Breast epithelium (tissue), 4 donors: Measurements from ENCODE around the gene PITX2. TPM values are rescaled to one million over a fixed set of nuclear protein-coding genes. Genes with fewer than 3 reads are reported as not detected.
"Not testable (repeated sequence)": the region's sequence is repeated elsewhere in the genome, so short reads cannot be mapped to it uniquely, and the experiment has no call there.

Experiments
- DNase-seq, 2 donors: peaks; one replicate each; pipeline ENCODE4 v3.0.0-alpha.2; 2019; ENCODE audit warnings: low spot score in 2 of 2
- H3K27ac ChIP-seq, 2 donors: fragments of 200-600 bp; sonication (generic) in 1 of 2; one replicate each; pipeline ENCODE4 v1.5.1; 2016 to 2019; ENCODE audit warnings: mild to moderate bottlenecking in 1 of 2
- H3K27me3 ChIP-seq, 2 donors: fragments of 200-600 bp; sonication (generic) in 1 of 2; one replicate each; pipeline versions ENCODE4 v1.5.1 to v1.6.0; 2017 to 2019; ENCODE audit warnings: control low read depth in 1 of 2, mild to moderate bottlenecking in 1 of 2
- H3K36me3 ChIP-seq: fragments of 200-600 bp; one replicate; pipeline ENCODE4 v1.5.1; 2019
- H3K4me1 ChIP-seq, 2 donors: fragments of 200-600 bp; sonication (generic); one replicate each; pipeline ENCODE4 v1.5.1; 2016 to 2019; ENCODE audit warnings: control low read depth in 1 of 2
- H3K4me3 ChIP-seq, 3 donors: fragments of 200-600 bp; sonication (generic); 1 replicate in 2 of 3; 2 replicates in 1 of 3; pipeline ENCODE4 v1.5.1; 2016 to 2019; ENCODE audit warnings: mild to moderate bottlenecking in 3 of 3, moderate library complexity in 2 of 3
- H3K9me3 ChIP-seq, 2 donors: fragments of 200-600 bp; sonication (generic) in 1 of 2; one replicate each; pipeline ENCODE4 v1.5.1; 2016 to 2019; ENCODE audit warnings: control low read depth in 1 of 2
- POLR2A ChIP-seq: fragments of 450-650 bp; IDR thresholded peaks from one replicate; pipeline ENCODE4 v1.6.1; 2016; ENCODE audit warnings: antibody characterized with exemption, mild to moderate bottlenecking, moderate library complexity
- POLR2AphosphoS5 ChIP-seq, 3 donors: sonication (generic); formaldehyde crosslinking; IDR thresholded peaks; one replicate each; pipeline ENCODE4 v1.6.1; 2017; ENCODE audit warnings: antibody characterized with exemption in 3 of 3
- intact Hi-C: fragments of 100-400 bp; cut with DNase I; formaldehyde crosslinking; loops from one replicate; pipeline ENCODE4 v1.15.1; 2023; ENCODE audit warnings: low total_unique reads
- total RNA-seq, 3 donors: library from RNA; depleted of rRNA; stranded (reverse); fragments of >200 nt; gene quantifications; one replicate each; pipeline ENCODE4 v1.1.0, GENCODE V29; 2016
- TF ChIP-seq, protein P1 (sequence below), 3 donors: fragments of 450-650 bp; IDR thresholded peaks; one replicate each; pipeline ENCODE4 v1.5.1; 2016 to 2017; ENCODE audit warnings: antibody characterized with exemption in 3 of 3, mild to moderate bottlenecking in 3 of 3, moderate library complexity in 3 of 3

The PITX2 gene
- total RNA-seq, 3 donors from 2014 or later: 0.33 to 2.6 TPM; not detected in 1

DNA sequence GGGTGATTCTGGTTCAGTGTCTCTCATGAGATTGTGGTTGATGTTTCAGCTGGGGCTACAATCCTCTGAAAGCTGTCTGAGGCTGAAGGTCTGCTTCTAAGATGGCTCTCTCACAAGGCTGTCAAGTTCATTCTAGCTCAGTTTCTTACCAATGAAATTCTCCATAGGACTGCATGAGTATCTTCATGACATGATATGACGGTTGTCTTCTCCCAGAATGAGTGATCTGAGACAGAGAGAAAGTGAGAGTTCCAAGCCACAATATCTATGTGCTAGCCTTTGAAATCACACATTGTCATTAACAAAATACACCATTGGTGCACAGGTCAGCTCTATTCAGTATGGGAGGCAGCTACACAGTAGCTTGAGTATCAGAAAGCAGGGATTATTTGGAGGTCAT is 27.3 kb downstream of the PITX2 start:
- H3K36me3 ChIP-seq: no peaks in the 10 kb centered on the region
- no peak for TF ChIP-seq POLR2AphosphoS5 (IDR thresholded peaks at IDR 0.05)
- TF ChIP-seq, protein P1, sequence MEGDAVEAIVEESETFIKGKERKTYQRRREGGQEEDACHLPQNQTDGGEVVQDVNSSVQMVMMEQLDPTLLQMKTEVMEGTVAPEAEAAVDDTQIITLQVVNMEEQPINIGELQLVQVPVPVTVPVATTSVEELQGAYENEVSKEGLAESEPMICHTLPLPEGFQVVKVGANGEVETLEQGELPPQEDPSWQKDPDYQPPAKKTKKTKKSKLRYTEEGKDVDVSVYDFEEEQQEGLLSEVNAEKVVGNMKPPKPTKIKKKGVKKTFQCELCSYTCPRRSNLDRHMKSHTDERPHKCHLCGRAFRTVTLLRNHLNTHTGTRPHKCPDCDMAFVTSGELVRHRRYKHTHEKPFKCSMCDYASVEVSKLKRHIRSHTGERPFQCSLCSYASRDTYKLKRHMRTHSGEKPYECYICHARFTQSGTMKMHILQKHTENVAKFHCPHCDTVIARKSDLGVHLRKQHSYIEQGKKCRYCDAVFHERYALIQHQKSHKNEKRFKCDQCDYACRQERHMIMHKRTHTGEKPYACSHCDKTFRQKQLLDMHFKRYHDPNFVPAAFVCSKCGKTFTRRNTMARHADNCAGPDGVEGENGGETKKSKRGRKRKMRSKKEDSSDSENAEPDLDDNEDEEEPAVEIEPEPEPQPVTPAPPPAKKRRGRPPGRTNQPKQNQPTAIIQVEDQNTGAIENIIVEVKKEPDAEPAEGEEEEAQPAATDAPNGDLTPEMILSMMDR (IDR thresholded peaks at IDR 0.05): no peak
- TF ChIP-seq POLR2A: no peak

DNA sequence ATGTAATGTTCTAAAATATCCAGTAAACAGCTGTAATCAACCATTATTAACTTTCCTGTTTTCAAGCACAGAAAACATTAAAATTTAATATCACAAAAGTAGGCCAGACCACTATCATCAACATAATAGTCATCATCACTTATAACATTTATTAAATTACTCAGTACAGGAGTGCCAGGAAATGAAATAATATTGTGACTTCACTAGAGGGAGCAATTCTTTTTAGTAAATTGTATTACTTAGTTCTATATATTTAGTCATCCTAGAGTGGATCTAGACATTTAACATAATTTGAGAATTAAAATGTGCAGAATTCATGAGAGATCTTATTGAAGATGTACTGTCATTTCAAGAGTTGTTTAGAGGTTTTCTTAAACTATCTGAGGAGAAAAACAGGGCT is 33.6 kb downstream of the PITX2 start:
- intact Hi-C loops: no loop called here
- Histone ChIP-seq H3K9me3 (no peaks in the 10 kb centered on the region), H3K27ac (no peak overlapping the region), H3K4me1 (peaks cover 0 to 6% of the 10 kb centered on the region in 2 donors), H3K4me3 (no peak overlapping the region), H3K36me3 (no peaks in the 10 kb centered on the region), H3K27me3 (no peaks in the 10 kb centered on the region)
- TF ChIP-seq POLR2A: no peak
- no peak for TF ChIP-seq POLR2AphosphoS5 (IDR thresholded peaks at IDR 0.05)
- TF ChIP-seq, protein P1 (IDR thresholded peaks at IDR 0.05): no peak
- DNase-seq: no peak

More for the DNA sequence above, 27.3 kb downstream of the PITX2 start:
- DNase-seq: no peak
- no peak overlapping the region for H3K27ac ChIP-seq
- H3K4me3 ChIP-seq: no peak overlapping the region
- H3K9me3 ChIP-seq: peaks cover 3 to 22% of the 10 kb centered on the region in 2 donors
- intact Hi-C loops: no loop called here
- H3K4me1 ChIP-seq: no peaks in the 10 kb centered on the region
- H3K27me3 ChIP-seq: no peaks in the 10 kb centered on the region

DNA sequence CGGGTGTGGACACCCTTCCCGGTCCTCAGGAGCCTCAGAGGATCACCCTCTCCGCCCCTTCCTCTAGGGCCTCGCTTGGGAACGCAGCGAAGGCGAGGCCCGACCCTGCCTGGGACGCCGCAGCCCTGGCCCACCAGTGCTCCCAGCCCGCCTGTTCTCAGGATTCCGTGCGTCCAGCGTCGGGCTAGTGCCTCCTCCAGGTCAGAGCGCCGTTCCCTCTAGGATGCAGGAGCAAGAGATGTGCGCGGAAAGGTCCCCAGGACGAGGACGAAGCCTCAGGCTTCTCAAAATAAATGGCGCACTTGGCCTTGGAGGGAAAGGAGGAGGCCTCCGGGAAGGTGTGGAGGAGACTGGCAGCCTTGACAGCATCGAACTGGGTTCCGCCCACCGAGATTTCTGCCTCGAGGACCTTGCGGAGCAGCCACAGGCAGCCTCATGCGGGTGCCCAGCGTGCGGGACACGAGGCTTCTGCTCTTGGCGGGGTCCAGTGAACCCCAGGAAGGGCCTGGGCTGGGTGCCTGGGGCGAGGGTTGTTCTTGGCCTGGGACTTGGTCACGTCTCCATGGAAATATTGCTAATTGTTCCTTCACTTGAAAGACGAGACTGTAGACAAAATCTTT is 35.1 kb downstream of the PITX2 start:
- intact Hi-C loops: no loop called here

DNA sequence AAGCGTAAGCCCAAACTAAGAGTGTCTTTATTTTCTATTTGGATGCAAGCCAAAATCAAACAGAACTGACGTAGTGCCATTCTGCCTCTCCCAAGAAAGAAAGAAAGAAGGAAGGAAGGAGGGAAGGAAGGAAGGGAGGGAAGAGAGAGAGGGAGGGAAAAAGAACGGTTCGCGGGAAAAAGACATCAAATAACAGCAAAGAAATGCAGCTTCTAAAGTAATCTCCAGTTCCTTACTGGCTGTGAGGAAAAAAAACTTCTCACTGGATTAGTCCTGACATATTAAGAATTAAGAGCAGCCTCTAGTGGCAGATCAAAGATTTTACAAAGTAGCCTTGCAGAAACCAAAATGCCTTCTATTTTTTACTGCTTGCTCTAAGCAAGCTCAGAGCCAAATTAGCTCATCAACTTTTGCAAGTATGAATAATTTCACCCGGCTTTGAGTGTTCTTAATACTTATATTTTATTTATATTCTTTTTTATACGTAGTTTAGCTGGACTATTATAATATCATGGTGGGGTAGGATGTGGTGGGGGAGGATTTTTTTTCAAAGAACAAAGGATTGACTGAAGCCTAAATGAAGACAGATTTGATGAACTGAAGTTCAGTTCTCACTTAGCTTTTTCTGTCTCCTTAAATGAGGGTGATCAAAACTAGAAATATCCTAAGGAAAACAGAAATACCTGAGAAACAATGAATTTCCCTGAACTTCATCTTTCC is 36.6 kb downstream of the PITX2 start:
- no peak overlapping the region for H3K27ac ChIP-seq
- H3K36me3 ChIP-seq: no peaks in the 10 kb centered on the region
- H3K4me1 ChIP-seq: peaks cover 0 to 6% of the 10 kb centered on the region in 2 donors
- H3K27me3 ChIP-seq: no peaks in the 10 kb centered on the region
- intact Hi-C loops: no loop called here
- H3K9me3 ChIP-seq: no peaks in the 10 kb centered on the region
- DNase-seq: no peak
- TF ChIP-seq POLR2AphosphoS5 (IDR thresholded peaks at IDR 0.05): no peak
- TF ChIP-seq, protein P1 (IDR thresholded peaks at IDR 0.05): peak in 1 of 3 donors; percentile 23
- H3K4me3 ChIP-seq: peak overlapping the region in 2 of 3 donors; percentile 25 to 39

More for the DNA sequence above, 35.1 kb downstream of the PITX2 start:
- no peak overlapping the region for H3K4me3 ChIP-seq
- peaks cover 0 to 6% of the 10 kb centered on the region in 2 donors for H3K4me1 ChIP-seq
- TF ChIP-seq POLR2AphosphoS5 (IDR thresholded peaks at IDR 0.05): no peak
- no peak for TF ChIP-seq POLR2A
- TF ChIP-seq, protein P1 (IDR thresholded peaks at IDR 0.05): no peak
- H3K27me3 ChIP-seq: no peaks in the 10 kb centered on the region
- H3K36me3 ChIP-seq: no peaks in the 10 kb centered on the region
- H3K27ac ChIP-seq: no peak overlapping the region
- H3K9me3 ChIP-seq: no peaks in the 10 kb centered on the region
- no peak for DNase-seq

DNA sequence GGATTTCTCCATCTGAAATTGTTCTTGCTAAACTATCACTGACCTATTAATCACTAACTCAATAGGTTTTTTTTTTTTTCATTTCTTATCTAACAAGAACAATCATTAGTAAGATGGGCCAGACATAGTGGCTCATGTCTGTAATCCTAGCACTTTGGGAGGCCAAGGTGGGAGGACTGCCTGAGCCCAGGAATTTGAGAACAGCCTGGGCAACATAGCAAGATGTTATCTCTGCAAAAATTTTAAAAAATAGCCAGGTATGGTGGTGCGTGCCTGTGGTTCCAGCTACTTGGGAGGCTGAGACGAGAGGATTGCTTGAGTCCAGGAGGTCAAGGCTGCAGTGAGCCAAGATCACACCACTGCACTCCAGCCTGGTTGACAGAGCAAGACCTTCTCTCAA is 46.2 kb downstream of the PITX2 start:
- DNase-seq, H3K27ac ChIP-seq, H3K27me3 ChIP-seq, H3K4me1 ChIP-seq, H3K4me3 ChIP-seq, H3K9me3 ChIP-seq, H3K36me3 ChIP-seq, intact Hi-C loops: not testable (repeated sequence)

Other genes starting within 250 kb of the PITX2 start
- gene ENPEP, start 146.9 kb downstream of the PITX2 start, total RNA-seq: 10 to 100 TPM in 1 of 3 donors, 1 to 10 TPM in 2; 5.0 to 10.2 (median 9.8) TPM